SK-N-SH (cell line): Measurements from ENCODE around the gene PCED1B. TPM values are rescaled to one million over a fixed set of nuclear protein-coding genes. Genes with fewer than 3 reads are reported as not detected.

ENCODE experiments used
- CTCF ChIA-PET: fragments of 300-600, 350-600 bp; formaldehyde crosslinking; extraction: SDS; loops from one replicate; lab custom pipeline; 2021; lab: Yijun Ruan, JAX
- POLR2A ChIA-PET: fragments of 350-600 bp; sonication (Branson Sonifier 250); formaldehyde crosslinking; extraction: SDS; loops from one replicate; lab custom pipeline; 2020; ENCODE audit warnings: antibody characterized with exemption, inconsistent platforms; lab: Yijun Ruan, JAX
- DNase-seq: peaks from one replicate; pipeline ENCODE4 v3.0.0; 2012
- H2AFZ ChIP-seq: fragments of 200-600 bp; sonication (generic); 2 replicates; pipeline ENCODE4 v1.8.1; 2016; ENCODE audit warnings: antibody characterized with exemption, mild to moderate bottlenecking, low read depth
- H3F3A ChIP-seq: fragments of 200-600 bp; sonication (generic); replicated peaks from 2 replicates; pipeline ENCODE3; 2016; ENCODE audit warnings: antibody characterized with exemption, mild to moderate bottlenecking; ENCODE audit not compliant: insufficient read depth
- H3K27ac ChIP-seq, 2 experiments: fragments of 200-500 bp in 1 of 2; fragments of 200-600 bp in 1 of 2; sonication (Bioruptor generic) in 1 of 2; sonication (generic), shearing (Covaris generic) in 1 of 2; 2 replicates each; pipeline versions ENCODE4 v1.5.1 to v1.6.1; 2014 to 2016; ENCODE audit warnings: low read depth in 2 of 2, inconsistent platforms in 1 of 2, low read length in 1 of 2, mild to moderate bottlenecking in 1 of 2, mixed read lengths in 1 of 2
- H3K27me3 ChIP-seq: fragments of 200-600 bp; sonication (generic), shearing (Covaris generic); 2 replicates; pipeline ENCODE4 v1.6.1; 2016; ENCODE audit warnings: mixed run types; ENCODE audit not compliant: insufficient read depth
- H3K36me3 ChIP-seq, 2 experiments: fragments of 200-500 bp in 1 of 2; fragments of 200-600 bp in 1 of 2; sonication (Bioruptor generic) in 1 of 2; sonication (generic) in 1 of 2; replicated peaks in 1 of 2; 2 replicates each; pipeline versions ENCODE3 to v1.5.1; 2014 to 2016; ENCODE audit warnings: low read length in 1 of 2, mild to moderate bottlenecking in 1 of 2; ENCODE audit not compliant: insufficient read depth in 2 of 2, control insufficient read depth in 1 of 2
- H3K4me1 ChIP-seq, 2 experiments: fragments of 200-500 bp in 1 of 2; fragments of 200-600 bp in 1 of 2; sonication (Bioruptor generic) in 1 of 2; sonication (generic), shearing (Covaris generic) in 1 of 2; 2 replicates each; pipeline versions ENCODE4 v1.5.1 to v1.6.1; 2014 to 2016; ENCODE audit warnings: low read depth in 1 of 2, low read length in 1 of 2, mixed run types in 1 of 2; ENCODE audit not compliant: insufficient read depth in 2 of 2, control insufficient read depth in 1 of 2
- H3K4me2 ChIP-seq: fragments of 200-600 bp; sonication (generic), shearing (Covaris generic); 2 replicates; pipeline ENCODE4 v1.6.1; 2017; ENCODE audit warnings: mixed run types
- H3K4me3 ChIP-seq, 2 experiments: fragments of 200-500 bp in 1 of 2; fragments of 200-600 bp in 1 of 2; sonication (Bioruptor generic) in 1 of 2; sonication (generic), shearing (Covaris generic) in 1 of 2; 2 replicates each; pipeline versions ENCODE4 v1.5.1 to v1.8.1; 2014 to 2016; ENCODE audit warnings: low read depth in 2 of 2, inconsistent platforms in 1 of 2, low read length in 1 of 2, mild to moderate bottlenecking in 1 of 2, mixed read lengths in 1 of 2, moderate library complexity in 1 of 2
- H3K79me2 ChIP-seq: fragments of 200-600 bp; sonication (generic); 2 replicates; pipeline ENCODE4 v1.8.1; 2017; ENCODE audit warnings: mild to moderate bottlenecking; ENCODE audit not compliant: insufficient read depth
- H3K9ac ChIP-seq: fragments of 200-600 bp; sonication (generic); 2 replicates; pipeline ENCODE4 v1.6.1; 2017; ENCODE audit warnings: mixed run types
- H3K9me2 ChIP-seq: fragments of 200-600 bp; sonication (generic); 2 replicates; pipeline ENCODE4 v1.6.1; 2017; ENCODE audit warnings: mixed run types
- H3K9me3 ChIP-seq: fragments of 200-600 bp; sonication (generic); 2 replicates; pipeline ENCODE4 v1.6.1; 2017; ENCODE audit warnings: mixed run types, mild to moderate bottlenecking, moderate library complexity
- H4K20me1 ChIP-seq: fragments of 200-600 bp; sonication (generic); 2 replicates; pipeline ENCODE4 v1.6.1; 2017; ENCODE audit warnings: mild to moderate bottlenecking, mixed run types; ENCODE audit not compliant: insufficient read depth
- CTCF ChIP-seq: fragments of 200-600 bp; sonication (generic); IDR thresholded peaks from 2 replicates; pipeline ENCODE4 v1.6.1; 2017; ENCODE audit warnings: antibody characterized with exemption, mild to moderate bottlenecking, moderate library complexity
- ELF1 ChIP-seq: IDR thresholded peaks from 2 replicates; pipeline ENCODE4 v1.4.0; 2012
- FOXJ3 ChIP-seq: sonication (generic); formaldehyde crosslinking; IDR thresholded peaks from 2 replicates; pipeline ENCODE4 v1.5.1; 2020; ENCODE audit warnings: mild to moderate bottlenecking, missing genetic modification reagents
- GATA2 ChIP-seq: sonication (generic); formaldehyde crosslinking; IDR thresholded peaks from 2 replicates; pipeline ENCODE4 v1.5.0; 2020; ENCODE audit warnings: mild to moderate bottlenecking, missing genetic modification reagents
- MXI1 ChIP-seq: IDR thresholded peaks from 2 replicates; pipeline ENCODE4 v1.6.1; 2012; ENCODE audit warnings: mild to moderate bottlenecking, low read depth, low read length, improper control_type of control experiment
- NRF1 ChIP-seq: IDR thresholded peaks from 2 replicates; pipeline ENCODE4 v1.6.1; 2012; ENCODE audit warnings: low read depth, mild to moderate bottlenecking, low read length
- RAD21 ChIP-seq: IDR thresholded peaks from 2 replicates; pipeline ENCODE4 v1.6.1; 2012; ENCODE audit warnings: mild to moderate bottlenecking, low read length
- RFX5 ChIP-seq: IDR thresholded peaks from 2 replicates; pipeline ENCODE4 v1.6.1; 2012; ENCODE audit warnings: mild to moderate bottlenecking, improper control_type of control experiment, low read length
- SIN3A ChIP-seq: IDR thresholded peaks from 2 replicates; pipeline ENCODE4 v1.6.1; 2012; ENCODE audit warnings: low read depth, mild to moderate bottlenecking, low read length, moderate library complexity, borderline replicate concordance
- SMC3 ChIP-seq: IDR thresholded peaks from 2 replicates; pipeline ENCODE4 v1.6.1; 2012; ENCODE audit warnings: low read depth, low read length, improper control_type of control experiment
- USF2 ChIP-seq: fragments of 150-350 bp; IDR thresholded peaks from 2 replicates; pipeline ENCODE4 v1.6.1; 2017; ENCODE audit warnings: antibody characterized with exemption, low read length, low read depth, borderline replicate concordance
- WGBS: methylation state at CpG from one replicate; pipeline ENCODE4 v1.1.6; 2017; ENCODE audit warnings: low lambda C conversion rate; 5-methylcytosine and 5-hydroxymethylcytosine counted together
- polyA plus RNA-seq, 3 experiments: library from polyadenylated mRNA; depleted of rRNA; stranded (reverse); fragments of >200 nt; gene quantifications; 2 replicates each; pipeline ENCODE4 v1.2.3, GENCODE V29; 2012
- TF ChIP-seq, protein P1 (sequence below): IDR thresholded peaks from 2 replicates; pipeline ENCODE4 v1.6.1; 2012; ENCODE audit warnings: mild to moderate bottlenecking, low read depth, low read length, moderate library complexity

Gene PCED1B
- polyA plus RNA-seq, 1 of the 3 experiments (the other 2 are of a cell fraction) = 0.21 TPM

DNA sequence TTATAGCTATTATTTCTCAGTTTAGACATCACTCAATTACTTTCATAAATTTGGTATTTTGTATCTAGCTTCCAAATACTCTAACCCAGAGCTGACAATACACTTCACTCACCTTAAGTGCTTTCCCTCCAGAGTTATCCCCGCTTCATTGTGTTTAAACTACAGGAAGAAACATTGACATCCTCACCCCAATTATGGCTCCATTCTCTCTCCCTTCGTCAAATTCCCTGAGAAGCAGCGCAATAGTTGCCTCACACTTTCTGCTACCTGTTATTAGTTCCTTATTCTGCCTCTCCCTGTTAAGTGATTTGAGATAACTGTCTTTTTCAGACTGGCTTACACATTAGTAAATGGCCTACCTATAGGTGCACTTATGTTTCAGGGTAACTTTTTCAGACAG is 69.7 kb downstream of the PCED1B start:
- Histone ChIP-seq H3K79me2 (no peaks in the 10 kb centered on the region), H3K27ac (no peak overlapping the region), H3K36me3 (no peaks in the 10 kb centered on the region), H4K20me1 (no peaks in the 10 kb centered on the region), H3K9me2 (no peaks in the 10 kb centered on the region), H3K9me3 (no peaks in the 10 kb centered on the region), H3K4me3 (no peak overlapping the region), H3K4me1 (no peaks in the 10 kb centered on the region), H2AFZ (no peak overlapping the region), H3K9ac (no peak overlapping the region), H3K4me2 (no peak overlapping the region), H3K27me3 (no peaks in the 10 kb centered on the region; the same call in 1 of the 2 replicates), H3F3A (no peaks in the 10 kb centered on the region)
- TF ChIP-seq USF2 = no peak
- no peak for TF ChIP-seq CTCF
- no peak for TF ChIP-seq GATA2 (CRISPR knock-in tag)
- TF ChIP-seq SMC3 = no peak
- no peak for TF ChIP-seq RAD21
- TF ChIP-seq, protein P1, sequence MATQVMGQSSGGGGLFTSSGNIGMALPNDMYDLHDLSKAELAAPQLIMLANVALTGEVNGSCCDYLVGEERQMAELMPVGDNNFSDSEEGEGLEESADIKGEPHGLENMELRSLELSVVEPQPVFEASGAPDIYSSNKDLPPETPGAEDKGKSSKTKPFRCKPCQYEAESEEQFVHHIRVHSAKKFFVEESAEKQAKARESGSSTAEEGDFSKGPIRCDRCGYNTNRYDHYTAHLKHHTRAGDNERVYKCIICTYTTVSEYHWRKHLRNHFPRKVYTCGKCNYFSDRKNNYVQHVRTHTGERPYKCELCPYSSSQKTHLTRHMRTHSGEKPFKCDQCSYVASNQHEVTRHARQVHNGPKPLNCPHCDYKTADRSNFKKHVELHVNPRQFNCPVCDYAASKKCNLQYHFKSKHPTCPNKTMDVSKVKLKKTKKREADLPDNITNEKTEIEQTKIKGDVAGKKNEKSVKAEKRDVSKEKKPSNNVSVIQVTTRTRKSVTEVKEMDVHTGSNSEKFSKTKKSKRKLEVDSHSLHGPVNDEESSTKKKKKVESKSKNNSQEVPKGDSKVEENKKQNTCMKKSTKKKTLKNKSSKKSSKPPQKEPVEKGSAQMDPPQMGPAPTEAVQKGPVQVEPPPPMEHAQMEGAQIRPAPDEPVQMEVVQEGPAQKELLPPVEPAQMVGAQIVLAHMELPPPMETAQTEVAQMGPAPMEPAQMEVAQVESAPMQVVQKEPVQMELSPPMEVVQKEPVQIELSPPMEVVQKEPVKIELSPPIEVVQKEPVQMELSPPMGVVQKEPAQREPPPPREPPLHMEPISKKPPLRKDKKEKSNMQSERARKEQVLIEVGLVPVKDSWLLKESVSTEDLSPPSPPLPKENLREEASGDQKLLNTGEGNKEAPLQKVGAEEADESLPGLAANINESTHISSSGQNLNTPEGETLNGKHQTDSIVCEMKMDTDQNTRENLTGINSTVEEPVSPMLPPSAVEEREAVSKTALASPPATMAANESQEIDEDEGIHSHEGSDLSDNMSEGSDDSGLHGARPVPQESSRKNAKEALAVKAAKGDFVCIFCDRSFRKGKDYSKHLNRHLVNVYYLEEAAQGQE = no peak
- no peak for TF ChIP-seq SIN3A
- no peak for TF ChIP-seq ELF1
- WGBS = 11% methylated on average over 3 of the region's 3 CpGs
- ChIA-PET CTCF (no interaction called here), POLR2A (no interaction called here)
- no peak for DNase-seq

- Histone ChIP-seq H3K36me3 (no peaks in the 10 kb centered on the region), H3K4me1 (no peaks in the 10 kb centered on the region), H2AFZ (no peak overlapping the region), H3K27ac (no peak overlapping the region), H3K4me2 (no peak overlapping the region), H3K4me3 (no peak overlapping the region), H3F3A (no peaks in the 10 kb centered on the region), H3K79me2 (no peaks in the 10 kb centered on the region), H3K9me2 (no peaks in the 10 kb centered on the region), H3K27me3 (no peaks in the 10 kb centered on the region; the same call in 1 of the 2 replicates), H4K20me1 (no peaks in the 10 kb centered on the region), H3K9ac (no peak overlapping the region), H3K9me3 (no peaks in the 10 kb centered on the region)
- CTCF ChIA-PET = no interaction called here
- POLR2A ChIA-PET = no interaction called here
- no peak for DNase-seq
- TF ChIP-seq MXI1 = no peak
- TF ChIP-seq ELF1 = no peak
- TF ChIP-seq RFX5 = no peak
- TF ChIP-seq NRF1 = no peak
- no peak for TF ChIP-seq FOXJ3 (CRISPR knock-in tag)
- TF ChIP-seq RAD21 = no peak
- no peak for TF ChIP-seq CTCF
- 26% methylated on average over 1 of the region's 1 CpG for WGBS
Observed at GRCh38 chr12:47152095-47152494, 72.7 kb downstream of the PCED1B start.
